Activated naive CD8-positive, alpha-beta T cell (primary cell): ENCODE measurements around the gene DNAJC25.
A peak's percentile ranks its signal among the peaks of the same experiment; 100 is the strongest.
"Not testable (repeated sequence)": the region's sequence is repeated elsewhere in the genome, so short reads cannot be mapped to it uniquely, and the experiment has no call there.

Source experiments
- H3K27ac Mint-ChIP-seq: one replicate; pipeline ENCODE4 v1.8.0; 2021; ENCODE audit warnings: mixed read lengths
- H3K27me3 Mint-ChIP-seq: one replicate; pipeline ENCODE4 v1.8.0; 2021; ENCODE audit warnings: mixed read lengths
- H3K36me3 Mint-ChIP-seq: one replicate; pipeline ENCODE4 v1.8.0; 2021; ENCODE audit warnings: mixed read lengths
- H3K4me1 Mint-ChIP-seq: one replicate; pipeline ENCODE4 v1.8.0; 2021; ENCODE audit warnings: low read depth, mixed read lengths
- H3K4me3 Mint-ChIP-seq: one replicate; pipeline ENCODE4 v1.8.0; 2021; ENCODE audit warnings: mild to moderate bottlenecking, mixed read lengths
- H3K9me3 Mint-ChIP-seq: one replicate; pipeline ENCODE4 v1.8.0; 2021; ENCODE audit warnings: low read depth, mixed read lengths

The DNAJC25 gene

DNA sequence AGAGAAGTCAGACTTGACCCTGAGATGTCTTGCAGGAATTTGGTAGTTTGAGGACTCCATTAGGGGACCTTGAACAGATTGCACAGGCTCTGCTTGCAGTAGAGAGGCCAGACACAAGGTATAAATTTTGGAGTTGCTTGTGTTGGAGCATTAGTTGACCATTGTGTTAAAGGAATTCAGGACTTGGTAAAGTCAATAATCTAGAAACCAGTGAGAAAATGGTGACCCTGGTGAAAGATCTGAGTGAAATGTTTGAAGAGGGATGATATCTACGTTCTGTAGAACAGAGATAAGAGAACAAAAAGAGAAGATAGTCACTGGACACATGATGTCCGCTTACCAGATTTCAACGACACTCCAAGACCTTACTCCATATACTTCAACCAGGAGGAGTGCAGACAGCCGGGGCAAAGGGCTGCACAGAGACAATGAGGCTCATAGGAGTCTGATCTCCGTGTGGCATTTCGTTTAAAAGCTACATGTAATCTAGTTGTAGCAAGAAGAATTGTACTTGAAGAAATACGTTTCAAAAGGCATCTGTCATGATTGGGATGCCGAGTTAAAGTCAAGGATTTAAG, 13.2 kb downstream of the DNAJC25 start:
- no peaks in the 10 kb centered on the region for H3K27me3 Mint-ChIP-seq
- H3K4me1 Mint-ChIP-seq, result no peaks in the 10 kb centered on the region
- no peaks in the 10 kb centered on the region for H3K9me3 Mint-ChIP-seq
- H3K4me3 Mint-ChIP-seq, result no peak overlapping the region
- no peak overlapping the region for H3K27ac Mint-ChIP-seq
- H3K36me3 Mint-ChIP-seq, result peaks cover 7% of the 10 kb centered on the region

DNA sequence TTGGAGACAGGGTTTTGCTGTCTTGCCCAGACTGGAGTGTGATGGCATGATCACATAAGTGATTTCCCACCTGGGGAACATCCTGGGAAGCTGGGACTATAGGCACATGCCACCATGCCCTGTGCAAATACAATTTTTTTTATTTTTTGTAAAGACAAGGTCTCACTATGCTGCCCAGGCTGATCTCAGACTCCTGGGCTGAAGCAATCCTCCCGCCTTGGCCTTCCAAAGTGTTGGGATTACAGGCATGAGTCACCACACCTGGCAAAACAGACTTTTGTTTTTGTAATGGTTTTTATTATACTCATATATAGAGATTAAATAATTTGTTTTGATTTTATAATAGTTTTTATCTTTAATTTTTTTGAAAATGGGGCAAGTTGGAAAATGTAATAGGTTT, 14.7 kb downstream of the DNAJC25 start:
- H3K9me3 Mint-ChIP-seq, result no peaks in the 10 kb centered on the region
- no peak overlapping the region for H3K4me3 Mint-ChIP-seq
- no peaks in the 10 kb centered on the region for H3K4me1 Mint-ChIP-seq
- no peaks in the 10 kb centered on the region for H3K27me3 Mint-ChIP-seq
- H3K36me3 Mint-ChIP-seq, result peaks cover 13% of the 10 kb centered on the region
- no peak overlapping the region for H3K27ac Mint-ChIP-seq

DNA sequence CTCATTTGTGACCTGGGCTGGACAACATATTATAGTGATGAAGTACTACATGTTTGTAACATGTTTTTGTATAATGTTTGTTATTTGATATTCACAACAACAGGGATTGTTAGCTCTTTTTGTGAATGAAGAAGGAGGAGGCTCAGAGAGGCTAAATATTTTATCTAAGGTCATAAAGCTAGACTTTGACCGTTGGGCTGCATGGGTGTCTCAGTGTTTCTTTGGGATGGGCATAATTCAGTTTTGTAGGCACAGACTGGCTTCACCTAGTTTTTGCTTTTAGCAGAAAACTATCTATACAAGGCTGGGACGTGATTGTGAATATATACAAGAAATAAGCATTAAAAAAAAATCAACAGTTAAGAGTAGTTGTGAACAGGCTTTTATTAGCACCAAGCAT, 15.3 kb downstream of the DNAJC25 start:
- Mint-ChIP-seq H3K4me3 (no peak overlapping the region), H3K4me1 (no peaks in the 10 kb centered on the region), H3K9me3 (no peaks in the 10 kb centered on the region), H3K36me3 (peaks cover 13% of the 10 kb centered on the region), H3K27ac (no peak overlapping the region), H3K27me3 (no peaks in the 10 kb centered on the region)

DNA sequence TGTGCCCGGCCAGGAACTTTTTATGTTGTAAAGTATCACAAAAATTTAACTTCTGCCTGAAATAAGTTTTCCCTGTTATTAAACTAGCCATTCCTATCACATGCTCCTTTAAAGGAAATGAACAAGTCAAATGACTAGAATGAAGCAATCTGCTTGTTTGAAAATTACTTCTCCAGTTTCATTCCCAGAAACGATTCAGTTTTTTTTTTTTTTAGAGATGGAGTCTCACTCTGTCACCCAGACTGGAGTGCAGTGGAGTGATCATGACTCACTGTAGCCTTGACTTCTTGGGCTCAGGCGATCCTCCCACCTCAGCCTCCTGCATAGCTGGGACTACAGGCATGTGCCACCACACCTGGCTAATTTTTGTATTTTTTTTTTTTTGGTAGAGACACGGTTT, 16.9 kb downstream of the DNAJC25 start:
- Mint-ChIP-seq H3K27ac (no peak overlapping the region), H3K9me3 (no peaks in the 10 kb centered on the region)

DNA sequence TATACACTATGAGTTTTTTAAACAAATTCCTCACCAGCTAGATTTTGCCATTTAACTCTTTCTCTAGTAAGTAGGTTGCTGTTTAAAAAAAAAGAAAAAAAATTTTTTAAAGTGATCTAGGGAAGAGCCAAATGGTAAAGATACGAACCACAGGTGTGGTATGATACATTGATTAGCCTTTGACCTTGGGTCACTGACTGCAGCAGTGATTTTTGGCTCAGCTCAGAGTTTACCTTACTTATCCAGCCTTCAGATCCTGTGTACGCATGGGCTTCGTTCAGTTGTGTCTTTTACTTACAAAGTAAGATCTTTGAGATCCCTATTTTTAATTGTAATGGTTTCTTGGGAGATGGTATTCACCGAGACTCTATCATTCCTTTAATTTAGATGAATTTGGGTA, 17.9 kb downstream of the DNAJC25 start:
- peaks cover 14% of the 10 kb centered on the region for H3K36me3 Mint-ChIP-seq

More for the DNA sequence above, 16.9 kb downstream of the DNAJC25 start:
- H3K4me1 Mint-ChIP-seq, result no peaks in the 10 kb centered on the region
- peaks cover 14% of the 10 kb centered on the region for H3K36me3 Mint-ChIP-seq
- H3K27me3 Mint-ChIP-seq, result no peaks in the 10 kb centered on the region
- H3K4me3 Mint-ChIP-seq, result no peak overlapping the region

DNA sequence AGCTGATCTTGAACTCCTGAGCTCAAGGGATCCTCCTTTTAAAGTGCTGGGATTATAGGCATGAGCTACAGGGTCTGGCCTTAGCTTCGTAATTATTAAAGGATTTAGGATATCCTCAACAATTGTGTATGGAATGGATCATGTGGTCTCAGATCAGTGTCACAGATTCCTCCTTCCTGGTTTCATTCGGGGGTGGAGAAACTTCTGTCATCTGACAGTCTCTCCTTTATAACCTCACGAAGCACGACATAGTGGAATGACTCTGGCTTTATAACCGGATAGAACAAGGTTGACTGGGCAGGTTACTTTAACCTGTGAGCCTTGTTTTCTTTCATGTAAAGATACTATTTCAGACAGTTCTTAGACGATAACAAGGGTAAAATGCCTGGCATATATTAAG, 25.9 kb downstream of the DNAJC25 start:
- peaks cover 7% of the 10 kb centered on the region for H3K4me1 Mint-ChIP-seq
- H3K27me3 Mint-ChIP-seq, result no peaks in the 10 kb centered on the region
- no peak overlapping the region for H3K4me3 Mint-ChIP-seq
- no peak overlapping the region for H3K27ac Mint-ChIP-seq
- H3K9me3 Mint-ChIP-seq, result no peaks in the 10 kb centered on the region
- peaks cover 7% of the 10 kb centered on the region for H3K36me3 Mint-ChIP-seq

More for the DNA sequence above, 17.9 kb downstream of the DNAJC25 start:
- no peaks in the 10 kb centered on the region for H3K27me3 Mint-ChIP-seq
- no peaks in the 10 kb centered on the region for H3K4me1 Mint-ChIP-seq
- no peak overlapping the region for H3K27ac Mint-ChIP-seq
- H3K4me3 Mint-ChIP-seq, result no peak overlapping the region
- H3K9me3 Mint-ChIP-seq, result no peaks in the 10 kb centered on the region

DNA sequence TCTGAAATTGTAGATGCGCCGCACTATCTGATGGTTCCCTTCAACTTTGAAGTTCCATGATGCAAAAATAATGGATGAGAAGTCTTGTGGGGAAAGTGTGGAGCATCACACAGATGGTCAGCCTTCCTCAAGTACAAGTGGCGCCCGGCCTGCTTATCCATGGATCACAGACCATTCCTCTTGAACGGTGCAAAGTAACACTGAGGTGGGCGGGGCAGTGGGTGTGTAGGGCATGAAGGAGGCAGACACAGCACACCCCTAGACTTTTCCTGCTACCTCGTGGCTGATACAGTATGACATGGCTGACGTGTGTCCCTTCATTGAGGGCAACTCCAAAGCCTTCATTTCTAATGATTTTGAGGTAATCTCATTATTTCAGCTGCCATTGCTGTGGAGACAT, 27.8 kb downstream of the DNAJC25 start:
- H3K27me3 Mint-ChIP-seq, result no peaks in the 10 kb centered on the region
- no peak overlapping the region for H3K4me3 Mint-ChIP-seq
- no peak overlapping the region for H3K27ac Mint-ChIP-seq
- H3K36me3 Mint-ChIP-seq, result peaks cover 4% of the 10 kb centered on the region
- no peaks in the 10 kb centered on the region for H3K9me3 Mint-ChIP-seq
- H3K4me1 Mint-ChIP-seq, result peaks cover 22% of the 10 kb centered on the region

DNA sequence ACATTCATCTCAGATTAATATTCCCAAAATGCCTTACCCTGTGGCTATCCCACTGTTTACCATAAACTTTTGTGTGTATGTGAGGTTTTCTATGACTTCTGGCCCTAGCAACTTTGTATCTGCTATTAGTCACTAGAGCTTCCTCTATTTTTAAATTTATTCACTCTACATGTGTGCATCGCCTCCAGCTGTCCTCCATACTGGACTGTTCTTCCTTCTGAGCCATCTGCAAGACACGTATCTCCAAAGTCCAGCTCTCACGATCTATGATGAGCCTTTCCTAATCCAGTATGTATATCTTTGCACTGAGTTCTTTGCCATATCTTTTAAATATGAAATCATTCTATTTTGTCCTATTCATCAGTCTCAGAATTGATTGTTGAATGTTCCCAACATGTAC, 28.6 kb downstream of the DNAJC25 start:
- Mint-ChIP-seq H3K27me3 (no peaks in the 10 kb centered on the region), H3K36me3 (peaks cover 4% of the 10 kb centered on the region), H3K27ac (no peak overlapping the region), H3K4me1 (peaks cover 24% of the 10 kb centered on the region), H3K9me3 (no peaks in the 10 kb centered on the region), H3K4me3 (no peak overlapping the region)

DNA sequence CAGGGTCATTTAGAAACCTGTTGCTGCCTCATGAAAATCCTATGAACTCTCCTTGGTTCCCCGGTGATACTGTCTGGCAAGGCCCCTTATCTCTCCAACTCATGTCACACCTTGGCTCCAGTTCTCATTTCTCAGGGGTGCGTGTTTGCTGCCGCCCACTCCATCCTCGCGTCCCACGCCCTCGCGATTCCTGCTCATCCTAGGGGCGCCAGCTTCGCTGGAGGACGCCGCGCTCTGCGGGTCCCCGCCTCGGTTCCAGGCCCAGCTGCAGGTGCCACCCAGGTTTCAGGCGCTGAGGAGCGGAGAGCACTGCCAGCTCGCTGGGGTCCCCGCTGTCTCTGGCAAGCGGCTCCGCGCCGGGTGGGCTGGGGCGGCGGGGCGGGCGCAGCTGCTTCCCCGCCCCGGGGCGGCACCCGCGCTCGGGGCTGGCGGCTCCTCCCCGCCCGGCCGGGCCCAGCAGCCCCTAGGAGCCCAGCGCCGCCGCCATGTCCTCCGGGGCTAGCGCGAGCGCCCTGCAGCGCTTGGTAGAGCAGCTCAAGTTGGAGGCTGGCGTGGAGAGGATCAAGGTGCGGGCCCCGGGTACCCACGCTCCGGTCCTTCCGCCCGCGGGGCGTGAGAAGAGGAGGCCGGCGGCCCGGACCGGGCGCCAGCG, 30.1 kb downstream of the DNAJC25 start, which contains the start of gene GNG10:
Gene GNG10, plus strand, starts transcription at position 456 of the 652 bp plus-strand sequence. Its CDS starts 30 bp downstream, at position 486.
- Mint-ChIP-seq H3K27ac (peak within 1 kb of the TSS; percentile 90), H3K4me3 (peak within 1 kb of the TSS; percentile 95), H3K27me3 (no peaks in the 10 kb centered on the region), H3K36me3 (peaks cover 2% of the 10 kb centered on the region), H3K4me1 (peaks cover 30% of the 10 kb centered on the region), H3K9me3 (no peaks in the 10 kb centered on the region)

DNA sequence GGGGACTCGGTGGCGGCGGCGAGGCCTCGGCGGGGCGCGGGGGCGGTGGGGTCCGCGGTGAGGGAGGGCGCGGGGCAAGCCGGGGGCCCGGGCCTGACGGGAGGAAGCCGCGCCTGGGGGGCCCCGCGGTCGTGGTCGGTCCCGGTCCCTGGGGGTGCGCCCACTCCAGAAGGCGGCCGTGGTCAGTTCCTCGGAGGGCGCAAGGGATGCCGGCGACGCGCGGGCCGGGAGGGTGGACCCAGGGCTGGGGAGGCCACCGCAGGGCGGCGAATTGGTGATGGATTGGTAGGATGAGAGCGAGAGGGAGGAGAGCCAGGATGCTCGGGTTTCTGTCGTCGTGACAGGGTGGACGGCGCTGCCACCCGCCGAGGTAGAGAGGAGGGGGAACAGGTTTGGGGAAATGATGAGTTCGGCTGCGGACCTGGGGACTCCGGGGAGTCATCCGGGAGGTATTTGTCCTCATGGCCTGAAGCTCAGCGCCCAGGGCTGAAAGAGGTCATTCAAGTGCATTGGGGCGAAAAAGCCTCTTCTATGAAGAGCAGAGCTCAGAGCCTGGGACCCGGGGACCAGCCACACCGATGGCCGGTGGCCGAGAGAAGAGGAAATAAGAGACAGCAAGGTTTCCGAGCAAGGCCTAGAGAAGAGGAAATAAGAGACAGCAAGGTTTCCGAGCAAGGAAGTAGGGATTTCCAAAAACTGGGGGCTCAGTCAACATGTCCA, 30.8 kb downstream of the DNAJC25 start:
- Mint-ChIP-seq H3K4me3 (peak overlapping the region; percentile 95), H3K27me3 (no peaks in the 10 kb centered on the region), H3K4me1 (peaks cover 31% of the 10 kb centered on the region), H3K27ac (peak overlapping the region; percentile 90), H3K9me3 (no peaks in the 10 kb centered on the region), H3K36me3 (peaks cover 2% of the 10 kb centered on the region)

DNA sequence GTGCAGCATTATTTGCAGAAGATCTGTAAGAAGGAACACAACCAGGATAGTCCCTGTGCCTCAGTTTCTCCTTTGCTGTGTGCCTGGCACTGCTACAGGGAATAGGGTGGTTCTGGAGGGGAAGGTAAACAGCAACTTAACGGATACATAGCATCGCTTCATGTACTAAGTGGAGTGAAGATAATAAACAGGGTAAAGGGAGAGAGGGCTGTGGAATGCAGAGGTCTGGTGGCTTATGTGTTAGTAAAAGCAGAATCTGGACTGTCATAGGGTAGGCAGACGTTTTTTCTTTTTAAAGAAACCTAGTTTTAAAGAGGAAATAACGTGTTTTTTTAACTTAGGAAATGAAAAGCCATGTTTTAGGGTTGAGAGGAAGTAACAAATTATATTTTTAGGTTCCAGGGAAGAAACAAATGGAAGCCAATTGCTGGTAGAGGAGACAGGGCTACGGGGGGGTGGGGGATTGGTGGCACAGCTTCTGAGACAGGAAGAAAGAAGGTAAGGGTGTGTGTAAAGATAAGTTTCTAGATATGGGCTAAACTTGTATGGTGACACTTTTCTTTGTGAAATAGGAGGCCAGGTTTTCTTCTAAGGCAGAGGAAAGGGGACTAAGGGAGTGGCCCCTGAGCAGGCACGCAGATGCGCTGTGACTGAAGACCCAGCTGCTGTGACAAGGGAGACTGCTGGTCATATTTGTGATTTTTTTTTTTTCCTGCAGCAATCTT, 31.6 kb downstream of the DNAJC25 start:
- peak overlapping the region; percentile 90 for H3K27ac Mint-ChIP-seq
- H3K4me3 Mint-ChIP-seq, result peak overlapping the region; percentile 95
- no peaks in the 10 kb centered on the region for H3K9me3 Mint-ChIP-seq
- peaks cover 4% of the 10 kb centered on the region for H3K36me3 Mint-ChIP-seq
- no peaks in the 10 kb centered on the region for H3K27me3 Mint-ChIP-seq
- peaks cover 33% of the 10 kb centered on the region for H3K4me1 Mint-ChIP-seq

DNA sequence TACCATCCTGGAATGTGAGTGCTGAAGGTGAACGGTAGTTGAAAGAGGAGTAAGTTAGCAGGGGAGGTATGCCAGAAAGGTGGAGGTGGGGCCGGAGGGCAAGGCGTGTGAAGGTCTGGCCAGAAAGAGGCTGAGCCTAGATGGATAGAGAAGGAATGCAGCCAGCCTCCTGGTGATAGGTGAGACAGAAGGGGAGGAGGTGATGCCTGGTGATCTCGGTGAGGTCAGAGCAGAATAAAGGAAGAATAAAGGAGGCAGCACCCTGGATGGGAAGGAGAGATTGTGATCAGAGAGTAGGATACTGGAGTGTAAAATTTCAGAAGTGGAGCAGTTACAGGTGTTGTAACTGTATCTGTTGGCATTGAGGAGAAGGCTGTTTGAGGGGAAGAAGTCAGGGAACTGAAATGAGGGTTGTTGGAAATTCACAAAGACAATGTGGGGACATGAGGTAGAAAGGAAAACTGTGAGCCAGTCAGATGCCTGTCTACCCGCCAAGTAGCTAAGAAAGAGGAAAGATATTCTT, 32.2 kb downstream of the DNAJC25 start:
- peak overlapping the region; percentile 95 for H3K4me3 Mint-ChIP-seq
- H3K9me3 Mint-ChIP-seq, result no peaks in the 10 kb centered on the region
- H3K27ac Mint-ChIP-seq, result peak overlapping the region; percentile 90
- peaks cover 4% of the 10 kb centered on the region for H3K36me3 Mint-ChIP-seq
- peaks cover 33% of the 10 kb centered on the region for H3K4me1 Mint-ChIP-seq
- no peaks in the 10 kb centered on the region for H3K27me3 Mint-ChIP-seq

DNA sequence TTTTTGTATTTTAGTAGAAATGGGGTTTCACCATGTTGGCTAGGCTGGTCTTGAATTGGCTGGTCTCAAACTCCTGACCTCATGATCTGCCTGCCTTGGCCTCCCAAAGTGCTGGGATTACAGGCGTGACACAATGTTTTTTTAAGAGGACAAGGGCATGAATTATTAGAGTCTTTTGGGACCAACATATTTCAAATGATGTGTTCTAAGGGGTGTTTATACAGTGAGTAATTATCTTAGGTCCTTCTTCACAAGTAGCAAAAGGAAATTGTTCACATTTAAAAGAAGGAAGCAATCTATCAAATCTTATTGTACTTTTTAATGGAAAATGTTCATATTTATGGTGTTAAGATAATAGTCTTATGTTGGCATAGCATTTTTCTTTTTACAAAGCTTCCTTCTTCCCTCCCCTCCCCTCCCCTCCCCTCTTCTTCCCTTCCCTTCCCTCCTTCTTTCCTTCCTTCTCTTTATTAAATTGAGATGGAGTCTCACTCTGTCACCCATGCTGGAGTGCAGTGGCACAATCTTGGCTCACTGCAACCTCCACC, 37.0 kb downstream of the DNAJC25 start:
- H3K36me3 Mint-ChIP-seq, result peaks cover 6% of the 10 kb centered on the region
- no peak overlapping the region for H3K4me3 Mint-ChIP-seq
- peaks cover 17% of the 10 kb centered on the region for H3K4me1 Mint-ChIP-seq
- H3K9me3 Mint-ChIP-seq, result no peaks in the 10 kb centered on the region
- no peaks in the 10 kb centered on the region for H3K27me3 Mint-ChIP-seq
- no peak overlapping the region for H3K27ac Mint-ChIP-seq

DNA sequence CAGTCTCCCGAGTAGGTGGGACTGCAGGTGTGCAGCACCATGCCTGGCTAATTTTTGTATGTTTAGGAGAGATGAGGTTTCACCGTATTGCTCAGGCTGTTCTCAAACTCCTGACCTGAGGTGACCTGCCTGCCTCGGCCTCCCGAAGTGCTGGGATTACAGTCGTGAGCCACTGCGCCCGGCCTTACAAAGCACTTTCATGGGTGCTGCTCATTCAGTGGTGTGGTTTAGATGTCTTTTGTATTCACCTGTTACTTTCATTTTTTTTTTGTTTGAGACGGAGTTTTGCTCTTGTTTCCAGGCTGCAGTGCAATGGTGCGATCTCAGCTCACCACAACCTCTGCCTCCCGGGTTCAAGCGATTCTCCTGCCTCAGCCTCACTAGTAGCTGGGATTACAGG, 37.5 kb downstream of the DNAJC25 start:
- not testable (repeated sequence) for H3K27ac Mint-ChIP-seq, H3K36me3 Mint-ChIP-seq, H3K4me3 Mint-ChIP-seq, H3K27me3 Mint-ChIP-seq, H3K9me3 Mint-ChIP-seq
- peaks cover 12% of the 10 kb centered on the region for H3K4me1 Mint-ChIP-seq
